NCI-H2196 treated with DMSO at 0.1 percent for 48 hours (cell line): ENCODE data around the gene CCDC81.
"Not testable (repeated sequence)": the region's sequence is repeated elsewhere in the genome, so short reads cannot be mapped to it uniquely, and the experiment has no call there.

Experiments used
- DNase-seq: peaks from one replicate; lab custom pipeline; 2025; ENCODE audit not compliant: unreplicated experiment; lab: John Stamatoyannopoulos, UW

The CCDC81 gene

DNA sequence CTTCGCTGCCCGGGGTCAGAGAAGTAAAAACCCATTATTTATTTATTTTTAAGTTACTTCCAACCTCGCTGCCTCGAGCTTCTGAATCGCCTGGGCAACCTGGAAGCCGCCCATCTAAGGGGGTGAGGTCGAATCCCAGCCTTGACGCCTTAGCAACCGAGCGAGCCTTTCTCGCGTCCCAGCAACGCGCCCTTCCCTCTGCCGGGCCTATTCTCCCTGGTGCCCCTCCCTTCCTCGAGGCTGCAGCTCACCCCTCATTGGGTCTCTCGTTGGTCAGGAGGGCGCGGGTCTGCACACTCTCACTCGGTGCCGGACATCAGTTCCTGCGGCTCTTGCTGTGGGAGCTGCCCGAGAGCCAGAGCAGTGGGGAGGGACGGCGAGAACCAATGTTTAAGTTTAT is at the start of gene CCDC81:
Gene CCDC81 (plus strand): TSS at position 302 of the 400 bp plus-strand sequence. CDS start 277 bp downstream, outside the sequence.
- no peak for DNase-seq

DNA sequence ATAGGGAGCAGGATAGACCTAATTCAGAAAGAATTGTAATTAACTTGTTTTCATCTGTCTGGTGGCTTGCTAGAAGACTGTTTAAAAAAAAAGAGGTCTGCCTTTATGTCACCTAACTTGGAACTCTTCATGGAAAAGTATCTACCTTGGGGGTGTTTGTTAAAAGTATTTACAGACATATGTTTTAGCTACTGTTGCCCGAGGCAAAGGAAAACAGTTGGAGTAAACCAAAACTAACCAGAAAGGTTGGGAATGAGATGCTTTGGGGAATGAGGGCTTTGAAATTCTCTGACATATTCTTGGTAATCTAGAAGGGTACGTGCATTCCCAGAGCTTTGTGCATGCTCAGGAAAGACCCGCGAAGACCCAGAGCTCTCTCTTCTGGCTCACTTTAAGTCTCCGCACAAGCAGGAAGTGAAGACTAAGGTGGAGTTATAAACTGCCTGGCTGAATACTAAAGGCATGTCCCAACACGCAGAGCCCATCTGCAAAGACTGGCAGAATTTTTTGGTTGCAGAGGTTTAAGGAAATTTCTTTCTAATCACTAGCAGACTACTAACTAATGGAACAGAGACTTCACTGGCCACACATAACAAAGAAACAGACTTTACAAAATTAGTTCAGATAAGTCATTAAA is 39.4 kb upstream of the CCDC81 start:
- DNase-seq = no peak

DNA sequence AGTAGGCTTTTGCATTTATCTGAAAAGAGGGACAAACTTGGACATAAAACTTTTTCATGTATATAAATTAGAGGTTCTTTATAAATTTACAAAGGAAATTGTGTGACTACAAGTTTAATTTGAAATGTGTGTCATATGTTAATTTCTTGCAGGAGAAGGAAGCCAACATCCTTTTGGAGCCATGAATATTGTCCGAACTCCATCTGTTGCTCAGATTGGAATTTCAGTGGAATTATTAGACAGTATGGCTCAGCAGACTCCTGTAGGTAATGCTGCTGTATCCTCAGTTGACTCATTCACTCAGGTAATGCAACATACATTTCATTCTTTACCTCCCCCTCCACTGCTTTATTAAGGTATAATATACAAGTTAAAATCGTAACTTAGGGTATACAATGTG is 37.5 kb upstream of the CCDC81 start:
- DNase-seq = no peak

DNA sequence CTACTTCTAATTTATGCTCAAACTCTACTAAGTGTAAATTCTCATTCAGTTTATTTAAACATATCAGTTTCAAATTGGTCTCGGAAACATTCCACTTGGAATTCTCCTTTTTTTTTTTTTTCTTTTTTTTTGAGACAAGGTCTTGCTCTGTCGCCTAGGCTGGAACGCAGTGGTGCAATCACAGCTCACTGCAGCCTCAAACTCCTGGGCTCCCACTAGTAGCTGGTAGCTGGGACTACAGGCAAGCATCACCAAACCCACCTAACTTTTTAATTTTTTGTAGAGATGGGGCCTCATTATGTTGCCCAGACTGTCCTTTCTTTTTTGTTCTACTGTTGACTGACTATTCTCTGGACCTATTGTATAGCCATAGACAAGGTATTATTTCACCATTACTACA is 33.3 kb upstream of the CCDC81 start:
- DNase-seq = no peak

GRCh38 chr11:86346513-86346912 is 28.2 kb upstream of the CCDC81 start:
- DNase-seq = no peak

- no peak for DNase-seq
These were observed 19.4 kb upstream of the CCDC81 start for GRCh38 chr11:86355256-86355655.

GRCh38 chr11:86357412-86357811 is 17.3 kb upstream of the CCDC81 start:
- DNase-seq = not testable (repeated sequence)

- no peak for DNase-seq
These were observed 16.0 kb upstream of the CCDC81 start for GRCh38 chr11:86358720-86359119.

- no peak for DNase-seq
These were observed 13.8 kb upstream of the CCDC81 start for GRCh38 chr11:86360775-86361395.

DNA sequence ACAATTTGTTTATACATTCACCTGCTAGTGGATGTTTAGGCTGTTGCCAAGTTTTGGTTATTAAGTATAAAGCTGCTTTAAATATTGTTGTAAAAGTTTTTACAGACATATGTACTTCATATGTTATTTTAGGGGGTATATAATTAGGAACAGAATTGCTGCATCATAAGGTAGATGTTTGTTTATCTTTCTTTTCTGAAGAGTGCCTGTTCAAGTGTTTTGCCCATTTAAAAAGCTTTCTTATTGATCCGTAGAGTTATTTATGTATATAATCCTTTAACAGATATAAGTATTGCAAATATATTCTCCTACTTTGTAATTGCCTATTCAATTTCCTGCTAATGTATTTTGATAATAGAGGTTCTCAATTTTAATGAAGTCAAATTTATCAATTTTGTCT is 11.3 kb upstream of the CCDC81 start:
- no peak for DNase-seq

DNA sequence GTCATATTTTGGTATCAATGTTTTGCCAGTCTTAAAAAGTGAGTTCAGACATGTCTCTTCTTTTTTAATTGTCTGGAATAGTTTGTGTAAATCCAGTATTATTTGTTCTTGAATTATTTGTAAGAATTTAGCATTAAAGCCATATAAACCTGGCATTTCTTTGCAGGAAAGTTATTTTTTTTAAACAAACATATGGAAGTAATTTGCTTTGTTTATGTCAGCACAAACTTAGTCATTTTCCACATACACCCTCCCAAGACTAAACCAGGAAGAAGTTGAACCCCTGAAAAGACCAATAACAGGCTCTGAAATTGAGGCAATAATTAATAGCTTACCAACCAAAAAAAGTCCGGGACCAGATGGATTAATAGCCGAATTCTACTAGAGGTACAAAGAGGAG is 9.1 kb upstream of the CCDC81 start:
- DNase-seq = no peak

DNA sequence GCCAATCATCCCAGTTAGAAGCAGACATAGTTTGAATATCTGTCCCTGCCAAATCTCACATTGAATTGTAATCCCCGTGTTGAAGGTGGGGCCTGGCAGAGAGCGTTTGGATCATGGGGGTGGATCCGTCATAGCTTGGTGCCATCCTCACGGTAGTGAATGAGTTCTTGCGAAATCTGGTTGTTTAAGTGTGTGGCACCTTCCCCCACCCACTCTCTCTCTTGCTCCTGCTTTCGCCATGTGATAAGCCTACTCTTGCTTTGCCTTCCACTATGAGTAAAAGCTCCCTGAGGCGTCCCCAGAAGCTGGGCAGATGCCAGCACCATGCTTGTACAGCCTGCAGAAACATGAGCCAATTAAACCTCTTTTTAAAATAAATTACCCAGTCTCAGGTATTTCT is 5.0 kb upstream of the CCDC81 start:
- no peak for DNase-seq

GRCh38 chr11:86370171-86370570 is 4.5 kb upstream of the CCDC81 start:
- DNase-seq = no peak

DNA sequence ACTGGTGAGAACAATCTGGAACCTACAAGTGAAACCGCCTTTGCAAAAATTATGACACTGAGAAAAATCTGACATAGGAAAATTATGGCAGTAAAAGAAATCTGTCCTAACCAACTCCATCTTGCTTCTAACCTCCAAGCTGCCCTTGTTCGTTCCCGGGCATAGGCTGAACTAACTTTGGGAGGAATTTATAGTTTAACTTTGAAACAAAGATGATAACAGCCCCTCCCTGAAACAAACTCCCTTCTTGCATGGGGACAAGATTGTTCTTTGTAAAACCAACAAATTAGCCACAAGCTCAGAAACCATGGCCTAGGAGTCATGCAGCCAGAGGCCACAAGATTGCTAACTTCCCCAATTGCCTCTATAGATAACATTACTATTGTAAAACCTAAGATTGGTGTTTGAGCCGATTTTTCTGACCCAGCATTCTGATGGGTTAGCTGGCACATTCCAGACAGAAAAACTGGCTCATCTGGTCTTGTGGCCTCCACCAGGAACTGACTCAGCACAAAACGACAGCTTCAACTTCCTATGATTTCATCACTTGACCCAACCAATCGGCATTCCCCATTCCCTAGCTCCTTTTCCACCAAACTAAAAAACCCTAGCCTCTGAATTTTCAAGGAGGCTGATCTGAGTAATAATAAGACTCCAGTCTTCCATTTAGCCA is 3.6 kb upstream of the CCDC81 start:
- no peak for DNase-seq

DNA sequence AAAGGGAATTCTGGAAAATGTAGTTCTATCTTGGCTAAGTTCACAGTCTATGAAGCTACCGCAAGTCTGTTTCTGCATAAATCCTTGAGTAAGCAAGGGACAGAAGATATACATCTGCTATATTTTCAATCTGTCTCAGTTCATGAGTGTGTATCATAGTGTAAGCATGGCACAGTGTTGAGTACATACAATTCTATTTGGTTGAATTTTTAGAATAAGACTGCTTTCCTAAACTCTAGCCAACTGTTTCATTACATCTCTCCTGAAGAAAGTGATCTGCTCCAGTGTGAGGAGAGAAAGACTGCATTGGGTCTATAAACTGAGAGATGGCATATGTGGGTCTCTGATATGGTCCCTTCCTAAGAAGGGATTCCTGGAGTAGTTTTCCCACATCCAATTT is 2.6 kb upstream of the CCDC81 start:
- no peak for DNase-seq

DNA sequence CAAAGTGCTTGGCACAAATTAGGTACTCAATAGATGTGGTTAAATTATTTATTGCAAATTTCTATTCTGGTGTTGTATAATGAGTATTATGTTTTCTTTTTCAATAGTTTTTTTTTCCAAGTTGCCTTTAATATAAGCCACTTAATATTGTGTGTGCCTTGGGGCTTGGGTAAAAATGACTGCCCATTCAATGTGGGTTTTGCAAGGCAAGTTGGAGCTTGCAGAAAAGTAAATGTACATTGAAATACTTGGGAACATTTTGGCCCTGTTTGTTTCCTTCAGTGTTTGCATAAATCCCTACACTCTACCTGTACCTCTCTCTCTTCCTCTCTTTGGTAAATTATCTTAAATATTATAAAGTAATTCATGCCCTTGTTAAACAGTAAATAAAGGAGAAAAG is 2.1 kb upstream of the CCDC81 start:
- no peak for DNase-seq

- no peak for DNase-seq
These were observed 618 bp upstream of the CCDC81 start for GRCh38 chr11:86374069-86374468.

- no peak for DNase-seq
These were observed 3.3 kb downstream of the CCDC81 start for GRCh38 chr11:86377972-86378371.

- no peak for DNase-seq
These were observed 5.8 kb downstream of the CCDC81 start for GRCh38 chr11:86380295-86381059.

GRCh38 chr11:86383041-86383955 is 8.6 kb downstream of the CCDC81 start:
- no peak for DNase-seq

DNA sequence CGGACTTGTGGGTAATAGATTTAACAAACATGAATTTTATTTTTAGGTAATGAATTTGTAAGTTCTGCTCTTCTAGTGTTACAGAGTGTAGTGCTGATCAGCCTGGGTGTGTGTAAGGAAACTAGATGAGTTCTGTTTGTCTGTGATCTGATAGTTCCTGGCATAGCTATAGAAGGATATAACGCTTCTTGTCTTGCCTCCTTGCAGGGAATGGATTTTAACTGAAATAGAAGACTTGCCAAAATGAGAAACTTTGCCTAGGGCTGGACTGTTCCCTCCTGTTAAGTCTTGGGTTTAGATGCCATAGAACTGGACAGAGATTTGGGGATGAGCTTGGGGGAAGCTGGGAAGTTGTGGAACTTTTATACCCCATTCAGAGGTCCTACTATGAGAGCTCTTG is 11.6 kb downstream of the CCDC81 start:
- DNase-seq = no peak
